Hematopoietic multipotent progenitor cell treated with erythropoietin and hydrocortisone succinate and interleukin-3 and kit ligand, for 17 days (in vitro differentiated cells): ENCODE results near the gene SYNRG.
"Not testable (repeated sequence)": the region's sequence is repeated elsewhere in the genome, so short reads cannot be mapped to it uniquely, and the experiment has no call there.

Experiments used
- DNase-seq: peaks from one replicate; pipeline ENCODE4 v3.0.0-alpha.2; 2015; ENCODE audit warnings: low spot score

Gene SYNRG, protein sequence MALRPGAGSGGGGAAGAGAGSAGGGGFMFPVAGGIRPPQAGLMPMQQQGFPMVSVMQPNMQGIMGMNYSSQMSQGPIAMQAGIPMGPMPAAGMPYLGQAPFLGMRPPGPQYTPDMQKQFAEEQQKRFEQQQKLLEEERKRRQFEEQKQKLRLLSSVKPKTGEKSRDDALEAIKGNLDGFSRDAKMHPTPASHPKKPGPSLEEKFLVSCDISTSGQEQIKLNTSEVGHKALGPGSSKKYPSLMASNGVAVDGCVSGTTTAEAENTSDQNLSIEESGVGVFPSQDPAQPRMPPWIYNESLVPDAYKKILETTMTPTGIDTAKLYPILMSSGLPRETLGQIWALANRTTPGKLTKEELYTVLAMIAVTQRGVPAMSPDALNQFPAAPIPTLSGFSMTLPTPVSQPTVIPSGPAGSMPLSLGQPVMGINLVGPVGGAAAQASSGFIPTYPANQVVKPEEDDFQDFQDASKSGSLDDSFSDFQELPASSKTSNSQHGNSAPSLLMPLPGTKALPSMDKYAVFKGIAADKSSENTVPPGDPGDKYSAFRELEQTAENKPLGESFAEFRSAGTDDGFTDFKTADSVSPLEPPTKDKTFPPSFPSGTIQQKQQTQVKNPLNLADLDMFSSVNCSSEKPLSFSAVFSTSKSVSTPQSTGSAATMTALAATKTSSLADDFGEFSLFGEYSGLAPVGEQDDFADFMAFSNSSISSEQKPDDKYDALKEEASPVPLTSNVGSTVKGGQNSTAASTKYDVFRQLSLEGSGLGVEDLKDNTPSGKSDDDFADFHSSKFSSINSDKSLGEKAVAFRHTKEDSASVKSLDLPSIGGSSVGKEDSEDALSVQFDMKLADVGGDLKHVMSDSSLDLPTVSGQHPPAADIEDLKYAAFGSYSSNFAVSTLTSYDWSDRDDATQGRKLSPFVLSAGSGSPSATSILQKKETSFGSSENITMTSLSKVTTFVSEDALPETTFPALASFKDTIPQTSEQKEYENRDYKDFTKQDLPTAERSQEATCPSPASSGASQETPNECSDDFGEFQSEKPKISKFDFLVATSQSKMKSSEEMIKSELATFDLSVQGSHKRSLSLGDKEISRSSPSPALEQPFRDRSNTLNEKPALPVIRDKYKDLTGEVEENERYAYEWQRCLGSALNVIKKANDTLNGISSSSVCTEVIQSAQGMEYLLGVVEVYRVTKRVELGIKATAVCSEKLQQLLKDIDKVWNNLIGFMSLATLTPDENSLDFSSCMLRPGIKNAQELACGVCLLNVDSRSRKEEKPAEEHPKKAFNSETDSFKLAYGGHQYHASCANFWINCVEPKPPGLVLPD (N-terminal part only)

GRCh38 chr17:37609170-37610040 is at the start of gene SYNRG:
TSS of gene SYNRG (minus strand) at chr17:37609418. CDS start at chr17:37609355, 63 bp downstream.
- peak; percentile 97 for DNase-seq

GRCh38 chr17:37657202-37657601 is 48.0 kb upstream of the SYNRG start:
- no peak for DNase-seq

GRCh38 chr17:37651849-37652248 is 42.6 kb upstream of the SYNRG start:
- no peak for DNase-seq

GRCh38 chr17:37650419-37651003 is 41.3 kb upstream of the SYNRG start:
- DNase-seq, result peak; percentile 59

DNA sequence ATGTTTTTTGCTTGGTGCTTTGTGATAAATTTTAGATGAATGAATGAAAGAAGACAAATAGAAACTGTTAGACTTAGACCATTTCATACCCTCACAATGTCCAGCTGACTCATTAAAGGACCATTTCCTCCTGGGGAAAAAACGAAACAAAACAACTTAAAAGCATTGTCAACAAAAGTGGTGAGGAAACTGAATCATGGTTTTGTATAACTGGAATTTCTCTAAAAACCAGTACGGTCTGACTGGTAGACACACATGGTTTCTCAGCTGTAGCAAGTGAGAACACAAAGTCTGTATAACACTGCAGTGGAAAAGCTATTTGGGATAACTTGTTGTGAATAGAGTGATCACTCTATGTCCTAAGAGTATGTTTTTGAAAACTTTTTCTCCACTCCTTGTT is 39.3 kb upstream of the SYNRG start:
- DNase-seq, result no peak

- no peak for DNase-seq
Measured at GRCh38 chr17:37647856-37648255, 38.6 kb upstream of the SYNRG start.

- DNase-seq, result no peak
Measured at GRCh38 chr17:37643869-37644268, 34.7 kb upstream of the SYNRG start.

- peak; percentile 99 for DNase-seq
Measured at GRCh38 chr17:37643118-37643766, 34.0 kb upstream of the SYNRG start, which contains the start of gene DDX52. TSS of gene DDX52 (minus strand) at chr17:37643446. CDS start at chr17:37643420, 26 bp downstream.

DNA sequence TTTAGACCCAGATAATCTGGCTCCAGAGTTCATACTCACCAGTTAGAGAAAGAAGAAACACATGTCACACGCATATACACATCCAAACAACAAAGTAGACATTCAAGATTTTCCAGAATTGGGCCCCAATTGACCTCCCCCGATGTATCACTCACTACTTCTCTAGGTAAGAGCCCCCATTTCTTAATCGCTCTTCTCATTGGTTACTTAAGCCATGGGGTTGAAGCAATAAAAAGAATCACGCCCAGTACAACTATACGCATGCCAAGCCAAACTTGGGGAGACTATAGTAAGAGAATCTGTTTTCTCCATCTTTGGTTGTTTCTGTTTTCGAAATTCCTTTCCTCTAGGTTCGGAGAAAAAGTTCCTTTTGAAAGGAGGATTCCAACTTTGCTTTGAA is 33.5 kb upstream of the SYNRG start:
- no peak for DNase-seq

DNA sequence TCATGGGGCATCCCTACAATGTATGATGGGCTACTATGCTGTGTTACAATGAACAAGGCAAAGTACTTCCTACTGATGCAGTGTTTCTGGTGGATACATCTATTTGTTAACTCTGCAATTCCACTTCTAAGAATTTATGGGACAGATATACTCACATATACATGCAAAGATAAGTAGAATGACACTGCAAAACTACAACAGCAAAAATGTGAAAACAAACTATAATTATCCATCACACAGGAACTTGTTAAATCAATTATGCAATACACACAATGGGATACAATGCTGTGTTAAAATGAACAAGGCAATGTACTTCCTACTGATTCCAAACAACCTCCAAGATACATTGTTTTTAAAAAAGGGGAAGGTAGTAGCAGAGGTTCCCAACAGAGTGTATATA is 30.8 kb upstream of the SYNRG start:
- peak; percentile 51 for DNase-seq

GRCh38 chr17:37637956-37638355 is 28.7 kb upstream of the SYNRG start:
- DNase-seq, result no peak

DNA sequence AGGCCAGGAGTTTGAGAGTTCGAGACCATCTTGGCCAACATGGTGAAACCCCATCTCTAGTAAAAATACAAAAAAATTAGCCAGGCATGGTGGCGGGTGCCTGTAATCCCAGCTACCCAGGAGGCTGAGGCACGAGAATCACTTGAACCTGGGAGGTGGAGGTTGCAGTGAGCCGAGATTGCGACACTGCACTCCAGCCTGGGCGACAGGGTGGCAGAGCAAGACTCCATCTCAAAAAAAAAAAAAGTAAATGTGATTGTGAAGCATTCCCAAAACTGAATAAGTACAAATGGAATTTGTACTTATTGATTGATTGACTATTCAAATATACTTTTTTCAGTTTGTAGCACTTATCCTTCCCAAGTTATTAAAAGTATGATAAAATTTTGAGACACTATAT is 7.2 kb upstream of the SYNRG start:
- DNase-seq, result not testable (repeated sequence)

- DNase-seq, result no peak
Measured at GRCh38 chr17:37614823-37615222, 5.6 kb upstream of the SYNRG start.

GRCh38 chr17:37614391-37614790 is 5.2 kb upstream of the SYNRG start:
- DNase-seq, result no peak

- DNase-seq, result no peak
Measured at GRCh38 chr17:37610971-37611370, 1.8 kb upstream of the SYNRG start.

GRCh38 chr17:37610041-37610420 is 813 bp upstream of the SYNRG start:
- DNase-seq, result not testable (repeated sequence)

DNA sequence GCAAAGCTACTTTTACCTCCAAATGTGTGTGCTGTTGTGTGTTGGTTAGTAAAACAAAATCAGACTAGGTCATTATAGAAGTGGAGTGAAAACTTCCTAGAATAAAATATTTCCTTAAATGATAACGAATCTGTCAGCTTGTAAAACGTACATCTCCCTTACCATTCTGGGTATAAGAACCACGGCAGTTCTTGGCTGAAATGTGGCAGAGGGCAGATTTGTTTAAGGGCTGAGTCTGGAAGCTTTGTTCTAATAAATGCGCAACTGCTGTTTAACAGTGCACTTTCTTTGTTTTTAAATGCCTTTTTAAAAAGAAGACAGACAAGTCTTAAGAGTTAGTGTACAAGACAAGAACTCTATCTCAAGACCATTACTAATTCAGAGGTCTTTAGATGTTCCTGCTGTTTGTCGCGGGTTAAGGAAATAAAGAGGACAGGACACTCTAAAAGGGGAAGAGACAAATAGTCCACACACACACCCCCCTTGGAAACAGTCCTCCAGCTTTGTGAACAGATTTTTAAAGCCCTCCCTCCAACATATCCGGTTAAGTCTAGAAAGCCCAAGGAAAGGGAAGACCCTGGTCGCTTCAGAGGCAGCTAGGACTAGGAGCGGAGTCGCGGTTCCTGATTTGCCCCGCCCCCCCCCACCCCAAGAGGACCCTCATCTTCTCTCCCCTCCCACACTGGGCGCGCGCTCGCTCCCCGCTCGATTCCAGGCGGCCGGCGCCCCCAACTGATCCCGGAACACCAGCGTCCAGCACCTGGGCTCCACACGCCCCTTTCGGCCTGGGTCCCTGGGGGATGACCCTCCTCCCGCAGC is 658 bp downstream of the SYNRG start:
- DNase-seq, result peak; percentile 58

- no peak for DNase-seq
Measured at GRCh38 chr17:37607637-37608331, 1.4 kb downstream of the SYNRG start.
